Measurements from ENCODE around the gene CLASRP.

GRCh38 chr19:45119582-45119981 lies 80.7 kb downstream of the CLASRP start:
- no peak for TF ChIP-seq BRCA1 (IDR thresholded peaks at IDR 0.05; ENCODE audit: low read depth, low read length)
- TF ChIP-seq CTCF (IDR thresholded peaks at IDR 0.05; ENCODE audit: control extremely low read depth in 1 of 3, insufficient read depth in 1 of 3, low read depth in 1 of 3, low read length in 3 of 3) = no peak
- no peak for TF ChIP-seq POLR2A (IDR thresholded peaks at IDR 0.05; ENCODE audit: control extremely low read depth in 1 of 2, low read depth in 2 of 2, low read length in 2 of 2)
- no peak for TF ChIP-seq JUND (IDR thresholded peaks at IDR 0.05; ENCODE audit: low read length)
- no peak for TF ChIP-seq TEAD4 (IDR thresholded peaks at IDR 0.05; ENCODE audit: low read depth, low read length)
- no peak for TF ChIP-seq MAX (IDR thresholded peaks at IDR 0.05)
- no peak for TF ChIP-seq NRF1 (IDR thresholded peaks at IDR 0.05; ENCODE audit: low read depth, low read length)
- no peak for TF ChIP-seq TAF7 (optimal IDR thresholded peaks at IDR 0.05; ENCODE audit: borderline replicate concordance, low read depth, low read length)
- TF ChIP-seq EZH2 (IDR thresholded peaks at IDR 0.05; ENCODE audit: low read depth, low read length, severe bottlenecking) = no peak
- TF ChIP-seq ATF3 (IDR thresholded peaks at IDR 0.05; ENCODE audit: insufficient read depth, low read depth, low read length) = no peak

Data from H1 (cell line).